Lung (tissue), 12 donors: ENCODE data around the gene PRPF40B. TPM values are rescaled to one million over a fixed set of nuclear protein-coding genes. Genes with fewer than 3 reads are reported as not detected.
A peak's percentile ranks its signal among the peaks of the same experiment; 100 is the strongest.

ENCODE experiments used
- ATAC-seq: fragments of 200-7000 bp; cut with Tn5 transposase; one replicate; pipeline ENCODE4 v1.9.1; 2020; ENCODE audit warnings: moderate number of reproducible peaks; ENCODE audit not compliant: insufficient read depth, low FRiP score
- DNase-seq, 3 donors: peaks; one replicate each; pipeline ENCODE4 v3.0.0-alpha.2; 2013 to 2017
- H3K27ac ChIP-seq, 2 donors: one replicate each; pipeline ENCODE4 v1.5.1; 2013; ENCODE audit warnings: mild to moderate bottlenecking in 2 of 2, moderate library complexity in 2 of 2, control low read depth in 1 of 2, inconsistent platforms in 1 of 2, low read depth in 1 of 2, low read length in 1 of 2
- H3K27me3 ChIP-seq, 3 donors: one replicate each; pipeline ENCODE4 v1.5.1; 2013; ENCODE audit warnings: low read length in 2 of 3; ENCODE audit not compliant: control insufficient read depth in 3 of 3, insufficient read depth in 3 of 3
- H3K36me3 ChIP-seq, 4 donors: one replicate each; pipeline ENCODE4 v1.5.1; 2013; ENCODE audit warnings: low read length in 4 of 4, mild to moderate bottlenecking in 1 of 4, moderate library complexity in 1 of 4; ENCODE audit not compliant: control insufficient read depth in 4 of 4, insufficient read depth in 4 of 4
- H3K4me1 ChIP-seq, 5 donors: one replicate each; pipeline ENCODE4 v1.5.1; 2013; ENCODE audit warnings: low read length in 5 of 5, mild to moderate bottlenecking in 2 of 5, moderate library complexity in 1 of 5; ENCODE audit not compliant: control insufficient read depth in 5 of 5, insufficient read depth in 5 of 5
- H3K4me3 ChIP-seq: one replicate; pipeline ENCODE4 v1.5.1; 2013; ENCODE audit warnings: mild to moderate bottlenecking, control low read depth, moderate library complexity
- H3K9ac ChIP-seq, 2 donors: one replicate each; pipeline ENCODE4 v1.5.1; 2013; ENCODE audit warnings: low read length in 2 of 2, control low read depth in 1 of 2; ENCODE audit not compliant: insufficient read depth in 1 of 2
- H3K9me3 ChIP-seq, 4 donors: one replicate each; pipeline ENCODE4 v1.5.1; 2013; ENCODE audit warnings: low read length in 3 of 4, mild to moderate bottlenecking in 1 of 4, moderate library complexity in 1 of 4; ENCODE audit not compliant: control insufficient read depth in 4 of 4, insufficient read depth in 3 of 4
- CTCF ChIP-seq: IDR thresholded peaks from 2 replicates; pipeline ENCODE4 v1.5.1; 2012; ENCODE audit warnings: mild to moderate bottlenecking; ENCODE audit errors: control extremely low read depth, extremely low read depth
- WGBS, 2 donors: extraction: QIAGEN DNeasy Blood & Tissue Kit; methylation state at CpG; one replicate each; pipeline ENCODE4 v1.1.7; 2013; 5-methylcytosine and 5-hydroxymethylcytosine counted together
- polyA plus RNA-seq, 2 donors: library from polyadenylated mRNA; stranded (reverse); fragments of 200-250 nt; gene quantifications; one replicate each; pipeline ENCODE4 v1.2.1, GENCODE V29; 2013
- total RNA-seq, 2 donors: library from RNA; depleted of rRNA in 1 of 2; stranded (reverse); fragments of >200 nt in 1 of 2; gene quantifications; one replicate each; pipeline ENCODE4 v1.2.1, GENCODE V29; 2014 to 2021
- donor health status: control.
- donor health status: control.
- donor health status: Bipolar disorder and iron deficiency.
- donor health status: healthy.
- donor health status: DM: yes; HTN: yes; CAD: no.

The PRPF40B gene
- total and polyA plus RNA-seq, 4 donors = 10.0 to 20.0 (median 17.1) TPM

GRCh38 chr12:49649892-49650291 is 26.5 kb downstream of the PRPF40B start:
- Histone ChIP-seq H3K9ac (no peak overlapping the region), H3K4me1 (peaks cover 0 to 30% (median 20%) of the 10 kb centered on the region in 5 donors), H3K27ac (no peak overlapping the region), H3K4me3 (no peak overlapping the region), H3K27me3 (no peaks in the 10 kb centered on the region), H3K36me3 (peaks cover 4 to 71% (median 57%) of the 10 kb centered on the region in 4 donors), H3K9me3 (no peaks in the 10 kb centered on the region)
- ATAC-seq (no peak), DNase-seq (no peak)
- no peak for TF ChIP-seq CTCF
- WGBS, 2 donors = 84 to 91% methylated on average over 5 of the region's 5 CpGs

- no peak overlapping the region for H3K4me3 ChIP-seq
- 81 to 82% methylated on average over 8 of the region's 8 CpGs for WGBS, 2 donors
- ATAC-seq (no peak), DNase-seq (no peak)
- no peaks in the 10 kb centered on the region for H3K9me3 ChIP-seq
- no peak overlapping the region for H3K27ac ChIP-seq
- peaks cover 0 to 34% (median 16%) of the 10 kb centered on the region in 5 donors for H3K4me1 ChIP-seq
- no peak overlapping the region for H3K9ac ChIP-seq
- no peaks in the 10 kb centered on the region for H3K27me3 ChIP-seq
- H3K36me3 ChIP-seq = peaks cover 4 to 61% (median 50%) of the 10 kb centered on the region in 4 donors
- no peak for TF ChIP-seq CTCF
Observed at GRCh38 chr12:49651855-49652254, 28.5 kb downstream of the PRPF40B start.

GRCh38 chr12:49652921-49653520 is 29.7 kb downstream of the PRPF40B start:
- H3K4me3 ChIP-seq = no peak overlapping the region
- no peak overlapping the region for H3K27ac ChIP-seq
- ATAC-seq = no peak
- peaks cover 0 to 31% (median 5%) of the 10 kb centered on the region in 5 donors for H3K4me1 ChIP-seq
- no peaks in the 10 kb centered on the region for H3K27me3 ChIP-seq
- H3K9ac ChIP-seq = no peak overlapping the region
- 87 to 89% methylated on average over 4 of the region's 4 CpGs for WGBS, 2 donors
- no peak for TF ChIP-seq CTCF
- H3K36me3 ChIP-seq = peaks cover 4 to 64% (median 56%) of the 10 kb centered on the region in 4 donors
- H3K9me3 ChIP-seq = no peaks in the 10 kb centered on the region
- no peak for DNase-seq

GRCh38 chr12:49654715-49655114 is 31.4 kb downstream of the PRPF40B start:
- Histone ChIP-seq H3K4me3 (no peak overlapping the region), H3K9me3 (no peaks in the 10 kb centered on the region), H3K36me3 (peaks cover 4 to 65% (median 53%) of the 10 kb centered on the region in 4 donors), H3K9ac (no peak overlapping the region), H3K27me3 (no peaks in the 10 kb centered on the region), H3K4me1 (peaks cover 0 to 20% (median 0%) of the 10 kb centered on the region in 5 donors), H3K27ac (peak overlapping the region; percentile 11 to 34)
- TF ChIP-seq CTCF = no peak
- DNase-seq (no peak), ATAC-seq (no peak)
- whole genome bisulfite sequencing, 2 donors = 74 to 79% methylated on average over 5 of the region's 5 CpGs
